Measurements from ENCODE around the gene COA7.
A peak's percentile ranks its signal among the peaks of the same experiment; 100 is the strongest.

Gene COA7

GRCh38 chr1:52667984-52668383 lies 30.2 kb downstream of the COA7 start:
- no peak for DNase-seq

DNA sequence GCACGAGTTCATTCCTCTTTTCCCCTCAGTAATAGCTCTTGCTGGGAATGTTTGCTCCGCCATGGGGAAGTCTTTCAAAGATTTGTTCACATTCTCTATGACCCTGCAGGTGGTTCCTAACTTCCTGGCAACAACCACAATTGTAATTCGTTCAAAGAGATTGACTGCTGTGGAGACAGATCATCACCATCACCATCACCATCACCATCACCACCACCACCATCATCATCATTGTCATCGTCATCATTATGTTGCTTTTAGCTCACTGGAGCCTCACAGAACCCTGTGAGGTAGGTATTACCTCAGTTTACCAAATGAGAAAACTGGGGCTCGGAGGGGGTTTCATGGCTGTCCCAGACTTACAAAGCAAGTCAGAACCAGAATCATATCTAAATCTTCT lies 30.9 kb downstream of the COA7 start:
- no peak for DNase-seq

DNA sequence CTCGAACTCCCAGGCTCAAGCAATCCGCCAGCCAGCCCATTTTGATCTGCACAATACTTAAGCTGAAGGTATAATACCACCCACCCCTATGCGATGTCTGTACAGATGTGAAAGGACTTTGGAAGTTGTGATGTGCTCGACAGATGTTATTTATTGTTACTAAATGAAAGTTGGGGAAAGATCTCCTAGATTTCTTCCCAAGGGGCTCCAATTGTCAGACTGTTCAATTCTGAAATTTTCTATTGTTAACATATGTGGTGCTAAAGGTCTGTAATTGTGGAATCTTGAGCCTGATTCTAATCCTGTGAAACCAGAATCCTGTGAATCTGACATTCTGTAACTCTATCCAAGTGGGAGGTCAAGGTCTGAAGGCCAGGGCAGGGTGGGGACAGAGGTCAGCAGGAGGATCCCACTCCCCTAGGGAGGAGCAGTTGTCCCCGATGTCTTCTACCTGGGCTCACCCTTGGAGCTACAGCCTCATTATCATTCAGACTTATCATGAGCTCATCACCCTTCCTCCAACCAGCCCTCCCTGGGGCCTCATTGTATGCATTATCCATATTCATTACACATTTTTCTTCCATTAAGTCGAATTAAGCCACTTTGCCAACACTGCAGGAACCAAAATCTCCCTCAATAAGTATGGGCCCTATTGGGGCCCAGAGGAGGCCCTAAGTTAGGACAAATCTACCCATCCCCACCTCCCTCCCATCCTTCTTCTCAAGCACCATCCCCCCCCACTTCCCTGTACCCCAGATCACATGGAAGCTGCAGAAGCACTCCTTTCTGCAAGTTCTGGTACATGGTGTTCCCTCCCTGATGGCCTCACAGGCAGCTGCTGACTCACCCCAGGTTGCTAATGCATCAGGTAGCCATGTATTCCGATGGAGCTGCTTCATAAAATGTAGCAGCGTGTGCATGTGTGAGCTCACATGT lies 32.9 kb downstream of the COA7 start:
- no peak for DNase-seq

DNA sequence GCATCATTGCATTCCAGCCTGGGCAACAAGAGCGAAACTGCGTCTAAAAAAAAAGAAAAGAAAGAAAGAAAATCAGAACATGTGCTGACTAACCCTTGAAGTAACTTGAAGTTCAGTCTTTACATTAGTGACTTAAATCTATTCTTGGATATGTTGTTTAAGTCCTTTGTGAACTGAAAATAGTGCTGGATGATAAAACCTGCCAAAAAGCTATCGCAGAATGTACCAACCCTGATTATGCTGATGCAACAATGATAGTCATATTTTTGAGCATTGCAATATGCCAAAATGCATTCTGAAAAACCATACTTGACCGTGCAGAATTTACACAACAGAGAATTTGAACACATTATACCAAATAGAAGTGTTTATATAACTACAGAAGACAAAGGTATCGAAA lies 34.4 kb downstream of the COA7 start:
- DNase-seq: no peak

DNA sequence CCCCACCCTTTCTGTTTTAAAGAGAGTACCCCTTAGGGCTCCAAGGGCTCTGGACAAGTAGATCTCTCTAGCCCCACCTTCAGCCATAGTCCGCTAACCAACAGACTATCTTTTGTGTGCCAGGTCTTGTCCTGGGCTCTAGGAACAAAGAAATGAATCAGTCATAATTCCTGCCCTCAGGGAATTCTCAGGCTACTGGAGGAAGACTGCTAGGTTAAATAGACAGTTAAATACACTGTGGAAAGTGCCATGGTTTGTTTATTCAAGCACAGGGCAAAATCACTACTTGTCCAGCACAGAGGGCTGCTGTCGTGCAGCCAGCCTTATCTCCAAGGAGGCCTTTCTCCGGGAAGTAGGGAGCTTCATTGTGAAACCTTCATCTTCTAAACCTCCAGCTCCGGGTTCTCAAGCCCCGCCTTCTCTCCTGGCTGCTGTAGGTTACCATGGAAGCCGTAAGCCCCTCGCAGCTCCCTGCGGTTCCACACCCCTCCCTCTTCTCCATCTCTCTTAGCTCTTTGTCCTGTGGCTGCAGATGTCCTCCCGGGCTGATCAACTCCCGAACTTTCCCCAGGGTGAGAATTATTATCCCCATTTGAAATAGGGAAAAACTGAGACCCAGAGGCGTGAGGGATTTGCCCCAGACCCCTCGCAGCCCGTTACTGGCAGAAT lies 35.4 kb downstream of the COA7 start:
- peak; percentile 37 to 72 for DNase-seq

DNA sequence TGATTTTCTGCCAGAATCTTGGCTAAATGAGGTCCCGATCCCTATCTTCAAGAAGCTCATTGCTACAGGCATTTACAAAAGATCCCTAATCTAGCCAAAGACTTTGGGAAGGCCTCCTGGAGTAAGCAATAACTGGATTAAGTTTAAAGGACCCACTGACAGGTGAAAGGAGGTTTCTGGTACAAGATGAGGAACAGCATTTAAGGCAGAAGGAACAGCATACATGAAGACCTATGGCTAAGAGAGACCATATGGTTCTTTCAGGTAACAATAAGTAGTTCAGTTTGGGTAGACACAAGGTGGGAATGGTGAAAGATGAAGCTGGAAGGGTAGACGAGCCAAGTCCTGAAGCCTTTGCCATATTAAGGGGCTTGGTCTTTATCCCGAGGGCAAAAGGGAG lies 37.3 kb downstream of the COA7 start:
- no peak for DNase-seq

GRCh38 chr1:52659851-52660596 lies 38.1 kb downstream of the COA7 start:
- no peak for DNase-seq

- DNase-seq: no peak
Observed at GRCh38 chr1:52659356-52659755, 38.8 kb downstream of the COA7 start.

- DNase-seq: no peak
Observed at GRCh38 chr1:52658795-52659194, 39.4 kb downstream of the COA7 start.

DNA sequence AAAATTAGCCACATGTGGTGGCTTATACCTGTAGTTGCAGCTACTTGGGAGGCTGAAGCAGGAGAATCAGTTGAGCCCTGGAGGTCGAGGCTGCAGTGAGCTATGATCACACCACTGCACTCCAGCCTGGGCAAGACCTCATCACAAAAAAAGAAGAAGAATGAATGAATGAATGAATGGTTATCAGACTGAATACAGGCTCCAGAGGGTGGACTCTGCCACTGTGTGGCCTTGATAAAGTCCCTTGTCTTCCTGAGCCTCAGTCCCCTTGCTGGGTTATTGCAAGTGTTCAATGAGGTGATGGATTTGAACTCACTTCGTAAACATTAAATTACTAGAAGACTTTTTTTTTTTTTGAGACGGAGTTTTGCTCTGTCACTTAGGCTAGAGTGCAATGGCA lies 40.4 kb downstream of the COA7 start:
- no peak for DNase-seq

DNA sequence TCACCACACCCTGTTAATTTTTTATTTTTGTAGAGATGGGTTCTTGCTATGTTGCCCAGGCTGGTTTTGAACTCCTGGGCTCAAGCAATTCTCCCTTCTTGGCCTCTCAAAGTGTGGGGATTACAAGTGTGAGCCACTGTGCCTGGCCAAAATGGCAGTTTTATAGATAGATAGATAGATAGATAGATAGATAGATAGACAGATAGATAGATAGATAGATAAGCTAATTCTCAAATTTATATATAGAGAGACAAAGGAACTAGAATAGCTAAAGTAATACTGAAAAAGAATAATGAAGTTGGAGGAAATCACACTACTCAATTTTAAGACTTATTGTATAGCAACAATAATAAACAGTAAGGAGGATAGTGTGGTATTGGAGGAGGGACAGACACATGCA lies 44.1 kb downstream of the COA7 start:
- DNase-seq: no peak

DNA sequence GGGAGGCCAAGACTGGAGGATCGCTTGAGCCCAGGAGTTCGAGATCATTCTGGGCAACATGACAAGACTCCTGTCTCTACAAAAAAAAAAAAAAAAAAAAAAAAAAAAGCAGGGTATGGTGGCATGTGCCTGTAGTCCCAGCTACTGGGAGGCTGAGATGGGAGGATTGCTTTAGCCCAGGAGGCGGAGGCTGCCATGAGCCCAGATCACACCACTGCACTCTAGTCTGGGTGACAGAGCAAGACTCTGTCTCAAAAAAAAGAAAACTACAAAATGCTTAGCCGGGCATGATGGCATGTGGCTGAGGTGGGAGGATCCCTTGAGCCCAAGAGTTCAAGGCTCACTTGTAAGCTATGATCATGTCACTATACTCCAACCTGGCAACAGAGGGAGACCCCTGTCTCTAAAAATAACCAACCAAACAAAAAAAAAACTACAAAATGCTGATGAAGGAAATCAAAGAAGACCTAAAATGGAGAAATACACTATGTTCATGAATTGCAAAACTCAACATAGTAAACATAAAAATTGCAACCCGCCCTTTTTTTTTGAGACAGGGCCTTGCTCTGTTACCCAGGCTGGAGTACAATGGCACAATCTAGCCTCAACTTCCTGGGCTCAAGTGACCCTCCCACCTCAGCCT lies 44.8 kb downstream of the COA7 start:
- no peak for DNase-seq

DNA sequence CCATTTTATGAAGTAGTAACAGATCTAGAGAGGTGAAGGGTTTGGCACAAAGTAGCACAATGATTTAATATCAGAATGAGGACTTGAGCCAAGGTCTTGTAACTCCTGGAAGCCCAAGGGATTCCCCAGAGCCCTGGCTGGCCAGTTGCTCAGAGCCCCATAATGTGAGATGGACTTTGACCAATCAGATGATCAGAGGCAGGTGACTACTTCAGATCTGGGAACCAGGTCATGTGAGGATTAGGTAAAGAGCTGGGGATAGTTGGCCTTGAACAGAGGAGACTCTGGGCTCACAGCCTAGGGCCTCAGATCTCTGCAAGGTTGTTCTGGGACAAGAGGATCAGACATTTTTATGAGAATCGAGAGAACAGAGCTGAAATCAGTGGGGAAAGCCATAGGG lies 46.2 kb downstream of the COA7 start:
- DNase-seq: no peak

DNA sequence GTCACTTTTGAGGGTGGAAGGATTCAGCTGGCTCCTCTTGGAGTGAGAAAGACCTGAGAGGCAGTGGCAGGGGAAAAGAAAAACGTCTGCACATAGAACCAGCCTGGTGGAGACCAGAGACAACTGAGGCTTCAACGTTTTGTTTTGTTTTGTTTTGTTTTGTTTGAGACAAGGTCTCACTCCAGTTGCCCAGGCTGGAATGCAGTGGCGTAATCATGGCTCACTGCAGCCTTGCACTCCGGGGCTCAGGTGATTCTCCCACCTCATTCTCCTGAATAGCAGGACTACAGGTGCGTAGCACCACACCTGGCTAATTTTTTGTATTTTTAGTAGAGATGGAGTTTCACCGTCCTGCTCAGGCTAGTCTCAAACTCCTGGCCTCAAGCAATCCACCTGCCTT lies 52.9 kb downstream of the COA7 start:
- DNase-seq: no peak

DNA sequence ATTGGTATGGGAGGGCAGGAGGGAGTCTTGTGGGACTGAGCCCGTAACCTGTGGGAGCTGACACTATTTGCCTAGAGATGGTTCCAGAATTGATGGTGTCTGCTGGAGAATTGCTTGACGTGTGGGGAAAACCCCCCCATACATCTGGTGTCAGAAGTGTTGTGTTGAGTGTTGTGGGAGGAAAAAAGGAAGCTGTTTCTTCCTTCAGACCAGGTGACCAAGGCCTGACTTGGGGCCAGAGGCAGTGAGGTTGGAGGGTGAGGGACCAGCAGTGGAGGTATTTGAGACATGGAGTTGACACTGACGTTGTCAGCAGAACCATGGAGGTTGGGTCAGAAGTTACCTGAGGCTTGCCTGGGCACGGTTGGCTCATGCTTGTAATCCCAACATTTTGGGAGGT lies 56.8 kb downstream of the COA7 start:
- no peak for DNase-seq

DNA sequence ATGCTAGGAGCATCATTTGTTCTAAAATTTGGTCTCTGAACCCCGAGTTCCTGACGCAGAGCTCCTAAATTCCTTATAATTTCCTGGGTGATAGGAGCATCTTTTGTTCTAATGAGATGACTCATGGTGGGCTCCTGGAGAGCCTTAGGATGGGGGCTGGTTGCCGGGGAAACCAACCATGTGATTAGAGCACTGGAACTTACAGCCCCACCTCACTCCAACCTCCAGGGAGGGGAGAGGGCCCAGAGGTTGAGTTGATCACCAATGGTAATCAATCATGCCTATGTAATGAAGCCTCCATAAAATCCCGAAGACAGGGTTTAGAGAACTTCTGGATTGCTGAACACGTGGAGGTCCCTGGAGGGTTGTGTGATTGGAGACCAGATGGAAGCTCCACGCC lies 57.5 kb downstream of the COA7 start:
- peak; percentile 44 to 83 for DNase-seq

DNA sequence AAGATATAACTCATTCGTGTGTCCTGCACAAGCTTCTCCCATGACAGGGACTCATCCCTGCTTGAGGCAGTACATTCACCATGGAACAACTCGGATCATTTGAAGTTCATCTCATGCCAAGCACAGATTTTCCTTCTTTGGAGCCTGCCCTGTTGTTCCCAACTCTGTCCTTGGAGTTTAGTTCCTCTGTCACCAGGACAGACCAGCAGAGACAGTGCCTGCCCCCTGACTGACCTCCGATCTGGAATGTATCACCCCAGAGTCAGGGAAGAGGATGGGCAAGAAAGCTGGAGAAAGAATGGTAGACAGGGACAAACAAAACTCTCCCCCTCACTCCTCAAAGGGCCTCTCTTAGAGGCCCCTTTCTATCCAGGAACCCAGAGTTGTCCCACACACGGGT lies 60.2 kb downstream of the COA7 start:
- no peak for DNase-seq

DNA sequence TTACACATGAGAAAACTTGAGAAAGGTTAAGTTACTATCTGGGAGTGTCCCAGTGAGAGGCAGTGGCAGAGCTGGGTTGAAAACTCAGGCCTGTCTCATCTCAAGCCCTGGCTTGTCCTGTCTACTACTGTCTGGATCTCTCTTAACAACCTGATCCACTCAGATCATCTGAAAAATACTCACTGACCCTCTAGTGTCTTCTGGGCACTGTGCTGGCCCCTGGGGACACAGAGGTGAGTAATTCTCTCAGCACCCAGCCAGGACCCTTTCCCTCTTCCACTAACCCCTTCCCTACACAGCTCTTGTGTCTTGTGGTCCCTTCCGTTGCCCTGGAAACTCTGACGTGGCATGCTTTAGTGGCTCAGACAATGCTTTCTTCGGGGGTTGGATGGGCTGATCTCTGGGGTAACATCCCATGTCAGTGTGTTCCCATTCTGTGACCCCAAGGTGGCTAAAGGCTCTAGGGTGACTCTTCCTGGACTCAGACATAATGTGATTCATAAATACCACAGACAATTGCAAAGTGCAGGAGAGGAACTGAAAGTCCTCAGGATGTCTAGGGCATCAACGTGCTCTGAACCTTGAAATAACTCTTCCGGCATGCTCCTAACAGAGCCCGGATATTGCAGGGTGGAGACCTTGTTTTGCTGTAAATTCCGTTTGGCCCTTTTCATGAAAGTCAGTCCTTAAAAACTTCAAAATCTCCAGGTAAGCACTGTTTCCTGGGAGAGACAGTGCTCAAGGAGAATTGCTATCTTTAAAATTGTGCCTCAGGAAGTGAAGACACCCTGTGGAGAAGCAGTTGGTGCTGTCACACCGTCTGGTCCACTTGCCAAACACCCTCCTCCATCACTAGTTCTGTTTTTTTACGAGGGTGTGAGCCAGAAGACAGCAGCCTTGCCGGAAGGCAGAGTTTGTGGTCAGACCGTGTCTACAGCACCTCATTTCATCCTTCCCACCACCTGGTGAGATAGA lies 61.1 kb downstream of the COA7 start:
- DNase-seq: no peak

DNA sequence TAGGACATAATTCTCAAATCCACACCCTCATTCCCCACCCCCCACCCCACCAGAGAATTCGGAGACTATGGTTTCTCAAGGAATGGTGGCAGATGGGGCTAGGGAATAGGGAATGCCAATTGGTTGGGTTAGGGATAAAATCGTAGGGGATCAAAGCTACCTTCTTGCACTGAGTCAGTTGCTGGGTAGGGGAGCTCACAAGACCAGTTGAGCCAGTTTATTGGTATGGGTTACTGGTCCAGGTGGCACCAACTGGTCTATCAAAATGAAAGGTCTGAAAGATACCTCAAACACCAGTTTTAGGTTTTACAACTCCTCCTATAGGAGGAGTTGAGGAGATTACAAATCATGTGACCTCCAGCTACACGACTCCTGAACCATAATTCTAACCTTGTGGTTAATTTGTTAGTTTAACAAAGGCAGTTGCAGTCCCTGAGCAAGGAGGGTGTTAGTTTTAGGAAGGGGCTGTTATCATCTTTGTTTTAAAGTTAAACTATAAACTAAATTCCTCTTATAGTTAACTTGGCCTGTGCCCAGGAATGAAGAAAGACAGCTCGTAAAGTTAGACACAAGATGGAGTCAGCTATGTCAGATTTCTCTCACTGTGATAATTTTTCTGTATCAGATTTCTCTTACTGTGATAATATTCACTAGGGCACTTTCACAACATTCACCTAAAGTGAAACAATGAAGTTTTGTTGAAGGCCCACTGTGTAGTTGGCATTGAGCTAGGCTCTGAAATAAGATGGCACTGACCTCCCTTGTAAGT lies 62.6 kb downstream of the COA7 start:
- no peak for DNase-seq
